Spleen (tissue), 7 donors: Measurements from ENCODE around the gene SLC22A4.

Experiments used
- POLR2A ChIP-seq, 3 donors: fragments of 450-650 bp; IDR thresholded peaks; one replicate each; pipeline ENCODE4 v1.5.1; 2017; ENCODE audit warnings: antibody characterized with exemption in 3 of 3, mild to moderate bottlenecking in 1 of 3
- POLR2AphosphoS5 ChIP-seq, 3 donors: sonication (generic); formaldehyde crosslinking; IDR thresholded peaks; one replicate each; pipeline ENCODE4 v1.5.1; 2017; ENCODE audit warnings: antibody characterized with exemption in 3 of 3
- TF ChIP-seq, protein P1 (sequence below), 11 experiments: fragments of 200-600 bp in 7 of 11; fragments of 450-650 bp in 4 of 11; sonication (generic) in 4 of 11; IDR thresholded peaks in 8 of 11; conservative IDR thresholded peaks in 3 of 11; 1 replicate in 7 of 11; 2 replicates in 4 of 11; pipeline versions ENCODE4 v1.4.0 to v1.8.0; 2016 to 2021; ENCODE audit warnings: antibody characterized with exemption in 11 of 11, inconsistent platforms in 4 of 11, mild to moderate bottlenecking in 1 of 11
- donor health status: DM: no; HTN: no; CAD: no; lungs with moderate emphysema.
- donor health status: DM: no; HTN: no; CAD: no.
- donor health status: DM: no; HTN: no; CAD: no.

DNA sequence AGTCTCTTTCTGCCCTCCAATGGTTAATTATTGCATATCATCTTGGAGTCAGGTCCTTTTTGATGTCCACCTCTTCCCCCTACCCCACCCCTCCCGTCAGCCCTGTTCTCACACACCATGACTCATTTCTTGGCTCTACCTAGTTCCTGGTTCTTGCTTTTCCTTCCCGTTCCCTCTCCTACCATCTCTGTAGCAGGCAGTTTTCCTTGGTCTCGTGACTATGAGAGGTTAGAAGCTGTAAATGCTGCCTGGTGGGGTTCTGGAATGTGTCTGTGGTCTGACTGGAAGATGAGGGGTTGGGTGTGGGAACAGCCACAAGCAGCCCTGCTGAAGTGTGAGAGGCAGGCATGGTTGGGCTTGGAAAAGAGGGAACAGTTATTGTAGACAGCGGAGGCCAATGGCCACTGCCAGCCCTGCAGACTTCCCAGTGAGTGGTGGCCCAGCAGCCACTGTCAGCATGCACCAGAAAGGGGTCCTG is 93.5 kb downstream of the SLC22A4 start:
- TF ChIP-seq POLR2A (IDR thresholded peaks at IDR 0.05) (no peak), POLR2AphosphoS5 (IDR thresholded peaks at IDR 0.05) (peak in 2 of 3 donors; percentile 15 to 51)
- TF ChIP-seq, protein P1, sequence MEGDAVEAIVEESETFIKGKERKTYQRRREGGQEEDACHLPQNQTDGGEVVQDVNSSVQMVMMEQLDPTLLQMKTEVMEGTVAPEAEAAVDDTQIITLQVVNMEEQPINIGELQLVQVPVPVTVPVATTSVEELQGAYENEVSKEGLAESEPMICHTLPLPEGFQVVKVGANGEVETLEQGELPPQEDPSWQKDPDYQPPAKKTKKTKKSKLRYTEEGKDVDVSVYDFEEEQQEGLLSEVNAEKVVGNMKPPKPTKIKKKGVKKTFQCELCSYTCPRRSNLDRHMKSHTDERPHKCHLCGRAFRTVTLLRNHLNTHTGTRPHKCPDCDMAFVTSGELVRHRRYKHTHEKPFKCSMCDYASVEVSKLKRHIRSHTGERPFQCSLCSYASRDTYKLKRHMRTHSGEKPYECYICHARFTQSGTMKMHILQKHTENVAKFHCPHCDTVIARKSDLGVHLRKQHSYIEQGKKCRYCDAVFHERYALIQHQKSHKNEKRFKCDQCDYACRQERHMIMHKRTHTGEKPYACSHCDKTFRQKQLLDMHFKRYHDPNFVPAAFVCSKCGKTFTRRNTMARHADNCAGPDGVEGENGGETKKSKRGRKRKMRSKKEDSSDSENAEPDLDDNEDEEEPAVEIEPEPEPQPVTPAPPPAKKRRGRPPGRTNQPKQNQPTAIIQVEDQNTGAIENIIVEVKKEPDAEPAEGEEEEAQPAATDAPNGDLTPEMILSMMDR (IDR thresholded peaks at IDR 0.05 in 8 of 11, conservative IDR thresholded peaks at IDR 0.05 in 3 of 11): peak in 1 of 11 experiments; percentile 14
